ENCODE results near the gene TTLL1. TPM values are rescaled to one million over a fixed set of nuclear protein-coding genes. Genes with fewer than 3 reads are reported as not detected.
A peak's percentile ranks its signal among the peaks of the same experiment; 100 is the strongest.
"Not testable (repeated sequence)": the region's sequence is repeated elsewhere in the genome, so short reads cannot be mapped to it uniquely, and the experiment has no call there.

TTLL1 gene
- total RNA-seq, 1 experiment from 2014 or later, result 3.3 TPM

GRCh38 chr22:43031617-43032016, 57.6 kb downstream of the TTLL1 start:
- no TSS peak for BruUV-seq (replicated peaks)
- TF ChIP-seq CTCF (IDR thresholded peaks at IDR 0.05; ENCODE audit: unreplicated experiment), result no peak
- Mint-ChIP-seq H3K27me3 (ENCODE audit: unreplicated experiment) (no peaks in the 10 kb centered on the region), H3K9me3 (ENCODE audit: low read depth, unreplicated experiment) (no peaks in the 10 kb centered on the region), H3K36me3 (ENCODE audit: insufficient read depth, unreplicated experiment) (peaks cover 11% of the 10 kb centered on the region), H3K4me3 (ENCODE audit: low read depth, unreplicated experiment) (no peak overlapping the region), H3K4me1 (ENCODE audit: low read depth, unreplicated experiment) (no peaks in the 10 kb centered on the region), H3K27ac (ENCODE audit: unreplicated experiment) (no peak overlapping the region)
- intact Hi-C loops (cut with micrococcal nuclease; ENCODE audit: unreplicated experiment), result no loop called here
- CTCF ChIA-PET, result no interaction called here
- DNase-seq, result no peak

GRCh38 chr22:43018615-43019014, 70.6 kb downstream of the TTLL1 start:
- H3K4me3 Mint-ChIP-seq (ENCODE audit: low read depth, unreplicated experiment), result no peak overlapping the region
- CTCF ChIA-PET, result no interaction called here
- DNase-seq, result no peak

GRCh38 chr22:43017525-43018460, 71.4 kb downstream of the TTLL1 start:
- CTCF ChIA-PET, result no interaction called here
- intact Hi-C loops (cut with micrococcal nuclease; ENCODE audit: unreplicated experiment), result no loop called here
- Mint-ChIP-seq H3K27ac (ENCODE audit: unreplicated experiment) (peak overlapping the region; percentile 29), H3K27me3 (ENCODE audit: unreplicated experiment) (no peaks in the 10 kb centered on the region), H3K4me1 (ENCODE audit: low read depth, unreplicated experiment) (peaks cover 28% of the 10 kb centered on the region), H3K4me3 (ENCODE audit: low read depth, unreplicated experiment) (no peak overlapping the region), H3K36me3 (ENCODE audit: insufficient read depth, unreplicated experiment) (peaks cover 39% of the 10 kb centered on the region), H3K9me3 (ENCODE audit: low read depth, unreplicated experiment) (no peaks in the 10 kb centered on the region)
- no peak for DNase-seq
- BruUV-seq (replicated peaks), result no TSS peak
- no peak for TF ChIP-seq CTCF (IDR thresholded peaks at IDR 0.05; ENCODE audit: unreplicated experiment)

More at GRCh38 chr22:43018615-43019014, 70.6 kb downstream of the TTLL1 start:
- no TSS peak for BruUV-seq (replicated peaks)
- Mint-ChIP-seq H3K27ac (ENCODE audit: unreplicated experiment) (no peak overlapping the region), H3K27me3 (ENCODE audit: unreplicated experiment) (no peaks in the 10 kb centered on the region), H3K4me1 (ENCODE audit: low read depth, unreplicated experiment) (peaks cover 19% of the 10 kb centered on the region), H3K36me3 (ENCODE audit: insufficient read depth, unreplicated experiment) (peaks cover 41% of the 10 kb centered on the region), H3K9me3 (ENCODE audit: low read depth, unreplicated experiment) (no peaks in the 10 kb centered on the region)
- intact Hi-C loops (cut with micrococcal nuclease; ENCODE audit: unreplicated experiment), result no loop called here
- TF ChIP-seq CTCF (IDR thresholded peaks at IDR 0.05; ENCODE audit: unreplicated experiment), result no peak

- DNase-seq; H3K9me3 Mint-ChIP-seq (ENCODE audit: low read depth, unreplicated experiment); H3K27ac Mint-ChIP-seq (ENCODE audit: unreplicated experiment); intact Hi-C loops (cut with micrococcal nuclease; ENCODE audit: unreplicated experiment); CTCF ChIA-PET; BruUV-seq (replicated peaks); H3K27me3 Mint-ChIP-seq (ENCODE audit: unreplicated experiment): not testable (repeated sequence)
- Mint-ChIP-seq H3K4me3 (ENCODE audit: low read depth, unreplicated experiment) (peak overlapping the region; percentile 69), H3K36me3 (ENCODE audit: insufficient read depth, unreplicated experiment) (peaks cover 39% of the 10 kb centered on the region), H3K4me1 (ENCODE audit: low read depth, unreplicated experiment) (peaks cover 33% of the 10 kb centered on the region)
These were observed 73.0 kb downstream of the TTLL1 start for GRCh38 chr22:43016150-43016549.

- BruUV-seq (replicated peaks), result TSS peak; percentile 91
- Mint-ChIP-seq H3K27me3 (ENCODE audit: unreplicated experiment) (no peaks in the 10 kb centered on the region), H3K4me1 (ENCODE audit: low read depth, unreplicated experiment) (peaks cover 38% of the 10 kb centered on the region)
These were observed 73.5 kb downstream of the TTLL1 start for GRCh38 chr22:43015677-43016042.

More at GRCh38 chr22:43015677-43016042, 73.5 kb downstream of the TTLL1 start:
- Mint-ChIP-seq H3K36me3 (ENCODE audit: insufficient read depth, unreplicated experiment) (peaks cover 39% of the 10 kb centered on the region), H3K27ac (ENCODE audit: unreplicated experiment) (peak overlapping the region; percentile 98), H3K4me3 (ENCODE audit: low read depth, unreplicated experiment) (peak overlapping the region; percentile 69), H3K9me3 (ENCODE audit: low read depth, unreplicated experiment) (no peaks in the 10 kb centered on the region)
- CTCF ChIA-PET, result interaction anchor here (0.8 to 1.8 kb wide), 4 partner anchors 12 to 148 kb away, joined by 5 to 13 read pairs (median 6); no protein-coding TSS in a partner anchor
- intact Hi-C loops (cut with micrococcal nuclease; ENCODE audit: unreplicated experiment), result no loop called here
- DNase-seq, result no peak
- no peak for TF ChIP-seq CTCF (IDR thresholded peaks at IDR 0.05; ENCODE audit: unreplicated experiment)
